HEK293 (cell line): Measurements from ENCODE around the gene NKX1-1.

ENCODE experiments used
- ZNF155 ChIP-seq: fragments of 450-650 bp; formaldehyde crosslinking; IDR thresholded peaks from 2 replicates; pipeline ENCODE4 v1.5.1; 2016; ENCODE audit warnings: missing biosample characterization, missing genetic modification characterization
- ZNF19 ChIP-seq: fragments of 450-650 bp; formaldehyde crosslinking; IDR thresholded peaks from 2 replicates; pipeline ENCODE4; 2016; ENCODE audit warnings: missing biosample characterization, missing genetic modification characterization, low read depth
- ZNF701 ChIP-seq: fragments of 450-650 bp; formaldehyde crosslinking; IDR thresholded peaks from 2 replicates; pipeline ENCODE4 v1.5.1; 2016; ENCODE audit warnings: missing biosample characterization, missing genetic modification characterization
- TF ChIP-seq, protein P1 (sequence below): fragments of 450-650 bp; formaldehyde crosslinking; IDR thresholded peaks from 2 replicates; pipeline ENCODE4 v1.5.1; 2016; ENCODE audit warnings: missing biosample characterization, missing genetic modification characterization

DNA sequence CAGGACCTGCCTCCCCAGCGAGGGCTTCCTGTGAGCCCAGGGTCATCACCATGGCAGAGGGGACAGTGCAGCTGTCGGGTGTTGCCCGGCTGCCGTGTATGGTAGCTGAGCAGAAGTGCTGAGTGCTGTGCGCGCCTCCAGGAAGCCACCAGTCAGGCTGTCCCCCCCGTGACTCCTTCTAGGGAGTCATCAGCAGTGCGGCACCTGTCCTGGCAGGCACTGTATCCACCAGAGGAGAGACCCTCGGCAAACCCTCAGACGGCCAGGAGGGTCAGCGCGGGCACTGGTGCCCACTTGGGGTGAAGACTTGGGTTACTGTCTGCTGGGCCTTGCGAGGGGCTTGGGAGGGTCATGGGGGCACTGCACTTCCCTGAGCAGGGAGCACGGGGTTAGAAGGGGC is 50.9 kb downstream of the NKX1-1 start:
- TF ChIP-seq, protein P1, sequence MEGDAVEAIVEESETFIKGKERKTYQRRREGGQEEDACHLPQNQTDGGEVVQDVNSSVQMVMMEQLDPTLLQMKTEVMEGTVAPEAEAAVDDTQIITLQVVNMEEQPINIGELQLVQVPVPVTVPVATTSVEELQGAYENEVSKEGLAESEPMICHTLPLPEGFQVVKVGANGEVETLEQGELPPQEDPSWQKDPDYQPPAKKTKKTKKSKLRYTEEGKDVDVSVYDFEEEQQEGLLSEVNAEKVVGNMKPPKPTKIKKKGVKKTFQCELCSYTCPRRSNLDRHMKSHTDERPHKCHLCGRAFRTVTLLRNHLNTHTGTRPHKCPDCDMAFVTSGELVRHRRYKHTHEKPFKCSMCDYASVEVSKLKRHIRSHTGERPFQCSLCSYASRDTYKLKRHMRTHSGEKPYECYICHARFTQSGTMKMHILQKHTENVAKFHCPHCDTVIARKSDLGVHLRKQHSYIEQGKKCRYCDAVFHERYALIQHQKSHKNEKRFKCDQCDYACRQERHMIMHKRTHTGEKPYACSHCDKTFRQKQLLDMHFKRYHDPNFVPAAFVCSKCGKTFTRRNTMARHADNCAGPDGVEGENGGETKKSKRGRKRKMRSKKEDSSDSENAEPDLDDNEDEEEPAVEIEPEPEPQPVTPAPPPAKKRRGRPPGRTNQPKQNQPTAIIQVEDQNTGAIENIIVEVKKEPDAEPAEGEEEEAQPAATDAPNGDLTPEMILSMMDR = no peak
- TF ChIP-seq ZNF155 (no peak), ZNF701 (tag by site-specific recombination) (no peak), ZNF19 (no peak)
